T-helper 17 cell (primary cell): ENCODE measurements around the gene MEAK7. TPM values are rescaled to one million over a fixed set of nuclear protein-coding genes. Genes with fewer than 3 reads are reported as not detected.

ENCODE experiments used
- ATAC-seq: fragments of 150-1000 bp; cut with Tn5 transposase; 2 replicates; pipeline ENCODE4 v1.10.0; 2021; ENCODE audit warnings: mild to moderate bottlenecking, moderate library complexity
- DNase-seq, 3 donors: peaks; one replicate each; pipeline versions ENCODE4 v3.0.0 to v3.0.0-alpha.2; 2020 to 2021
- H3K9me3 ChIP-seq: one replicate; pipeline ENCODE4 v1.7.0; 2013; ENCODE audit warnings: low read length, mild to moderate bottlenecking; ENCODE audit not compliant: control insufficient read depth, poor library complexity, severe bottlenecking
- H3K27ac Mint-ChIP-seq: one replicate; pipeline ENCODE4 v1.8.0; 2022; ENCODE audit warnings: mild to moderate bottlenecking, moderate library complexity, mixed read lengths
- H3K27me3 Mint-ChIP-seq: one replicate; pipeline ENCODE4 v1.8.0; 2022; ENCODE audit warnings: mixed read lengths
- H3K36me3 Mint-ChIP-seq: one replicate; pipeline ENCODE4 v1.8.0; 2022; ENCODE audit warnings: low read depth, mixed read lengths
- H3K4me1 Mint-ChIP-seq: one replicate; pipeline ENCODE4 v1.8.0; 2022; ENCODE audit warnings: mild to moderate bottlenecking, mixed read lengths
- H3K4me3 Mint-ChIP-seq: one replicate; pipeline ENCODE4 v1.8.0; 2022; ENCODE audit warnings: mild to moderate bottlenecking, moderate library complexity, mixed read lengths
- total RNA-seq, 4 donors: library from RNA in 2 of 4; stranded (reverse) in 2 of 4; gene quantifications; one replicate each; pipeline ENCODE4 v1.2.3 and lab custom pipeline; 2022 to 2026

The MEAK7 gene, protein sequence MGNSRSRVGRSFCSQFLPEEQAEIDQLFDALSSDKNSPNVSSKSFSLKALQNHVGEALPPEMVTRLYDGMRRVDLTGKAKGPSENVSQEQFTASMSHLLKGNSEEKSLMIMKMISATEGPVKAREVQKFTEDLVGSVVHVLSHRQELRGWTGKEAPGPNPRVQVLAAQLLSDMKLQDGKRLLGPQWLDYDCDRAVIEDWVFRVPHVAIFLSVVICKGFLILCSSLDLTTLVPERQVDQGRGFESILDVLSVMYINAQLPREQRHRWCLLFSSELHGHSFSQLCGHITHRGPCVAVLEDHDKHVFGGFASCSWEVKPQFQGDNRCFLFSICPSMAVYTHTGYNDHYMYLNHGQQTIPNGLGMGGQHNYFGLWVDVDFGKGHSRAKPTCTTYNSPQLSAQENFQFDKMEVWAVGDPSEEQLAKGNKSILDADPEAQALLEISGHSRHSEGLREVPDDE
- 1 to 10 TPM; 5.7 to 8.9 TPM for total RNA-seq
- 10.6 to 15.8 reads per million in 2 donors for total RNA-seq (lab: John Stamatoyannopoulos, UW)

DNA sequence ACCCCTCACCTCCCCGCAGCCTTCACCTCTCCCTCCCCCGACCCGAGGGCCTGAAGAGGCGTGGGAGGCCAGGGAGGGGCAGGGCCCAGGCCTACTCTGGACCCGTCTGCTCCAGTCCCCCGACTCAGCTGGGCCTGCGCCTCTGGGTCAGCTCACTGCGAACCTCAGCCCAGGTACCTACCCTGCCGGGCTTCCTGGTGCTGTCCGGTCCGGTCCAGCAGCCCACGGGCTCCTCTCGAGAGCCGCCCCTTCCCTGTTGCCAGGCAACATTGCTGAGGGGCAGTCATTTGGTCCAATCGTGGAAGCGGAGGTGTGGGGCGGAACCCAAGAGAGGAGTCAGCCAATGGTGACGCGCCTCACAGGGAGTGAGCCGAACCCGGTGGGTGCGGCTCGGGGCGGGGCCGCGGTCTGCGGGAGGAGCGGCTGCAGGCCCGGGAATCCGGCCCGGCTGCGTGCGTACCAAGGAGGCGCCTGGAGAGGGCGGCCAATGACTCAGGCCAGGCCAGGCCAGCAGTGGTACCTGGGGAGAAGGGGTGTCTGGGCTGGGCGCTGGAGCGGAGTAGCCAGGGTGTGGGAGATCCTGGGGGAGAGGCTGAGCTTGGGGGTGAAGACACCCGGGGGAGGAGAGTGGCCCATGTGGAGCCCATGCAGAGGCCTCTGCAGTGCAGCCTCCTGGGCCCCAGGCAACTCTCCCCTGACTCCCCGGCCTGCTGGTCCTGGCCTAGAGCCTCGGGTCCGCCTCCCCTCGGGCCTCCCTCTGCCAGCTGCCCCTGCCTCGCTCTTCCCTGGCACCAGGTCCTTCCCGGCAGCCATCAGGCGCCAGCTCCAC lies at the start of gene MEAK7:
TSS of gene MEAK7 (minus strand) at position 240 of the 829 bp plus-strand sequence. CDS start 6,573 bp downstream, outside the sequence.
- Mint-ChIP-seq H3K36me3 (no peaks in the 10 kb centered on the region), H3K27me3 (no peaks in the 10 kb centered on the region), H3K4me3 (peak within 1 kb of the TSS; percentile 93), H3K27ac (peak within 1 kb of the TSS; percentile 88), H3K4me1 (peaks cover 37% of the 10 kb centered on the region)
- H3K9me3 ChIP-seq = no peaks in the 10 kb centered on the region
- DNase-seq (peak; percentile 94 to 99 (median 95)), ATAC-seq (peak; percentile 97)

DNA sequence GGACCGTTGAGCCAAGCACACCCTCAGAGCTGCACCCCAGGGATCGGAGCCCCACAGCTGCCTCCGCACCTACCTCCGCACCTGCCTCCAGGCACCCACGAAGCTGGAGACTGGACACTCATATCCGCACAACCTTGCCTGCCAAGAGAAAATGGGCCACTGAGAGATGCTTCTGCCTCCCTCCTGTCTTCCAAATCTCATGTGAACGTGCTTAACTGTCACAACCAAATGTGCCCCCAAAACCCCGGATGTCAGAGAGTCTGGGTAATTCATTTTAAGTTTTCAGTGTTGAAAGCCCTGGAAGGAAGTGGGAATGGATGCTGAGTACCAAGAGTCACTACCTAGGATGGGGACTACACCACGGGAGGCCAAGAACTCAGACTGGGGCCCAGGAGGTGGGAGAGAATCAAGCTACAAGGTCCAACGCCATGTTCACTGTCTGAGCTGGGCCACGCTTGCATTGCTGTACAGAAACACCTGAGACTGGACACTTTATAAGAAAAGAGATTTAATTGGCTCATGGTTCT lies 49.5 kb upstream of the MEAK7 start:
- Mint-ChIP-seq H3K27ac (peak overlapping the region; percentile 92), H3K36me3 (no peaks in the 10 kb centered on the region), H3K4me3 (peak overlapping the region; percentile 91), H3K4me1 (peaks cover 32% of the 10 kb centered on the region), H3K27me3 (no peaks in the 10 kb centered on the region)
- H3K9me3 ChIP-seq = no peaks in the 10 kb centered on the region
- ATAC-seq = peak; percentile 50
- no peak for DNase-seq

DNA sequence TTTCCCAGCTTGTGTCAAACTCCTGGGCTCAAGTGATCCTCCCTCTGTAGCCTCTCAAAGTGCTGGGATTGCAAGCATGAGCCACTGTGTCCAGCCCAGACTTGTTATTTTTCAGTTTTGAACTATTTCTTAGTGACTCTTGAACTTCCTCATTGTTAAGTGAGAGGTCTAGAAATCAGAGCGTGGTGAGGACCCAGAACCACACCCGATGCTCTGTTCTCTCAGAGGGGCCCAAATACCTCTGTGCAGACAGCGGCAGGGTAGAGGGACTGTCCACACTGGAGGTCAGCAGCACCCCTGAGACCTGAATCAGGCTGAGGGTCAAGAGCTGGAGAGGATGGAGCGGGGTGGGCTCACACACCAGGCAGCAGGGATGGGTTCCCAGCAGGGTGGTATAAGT lies 47.7 kb upstream of the MEAK7 start:
- peaks cover 33% of the 10 kb centered on the region for H3K4me1 Mint-ChIP-seq
- no peak for ATAC-seq
- H3K4me3 Mint-ChIP-seq = peak overlapping the region; percentile 91
- H3K27me3 Mint-ChIP-seq = no peaks in the 10 kb centered on the region
- no peak for DNase-seq
- H3K9me3 ChIP-seq = no peaks in the 10 kb centered on the region
- H3K27ac Mint-ChIP-seq = peak overlapping the region; percentile 92
- no peaks in the 10 kb centered on the region for H3K36me3 Mint-ChIP-seq

DNA sequence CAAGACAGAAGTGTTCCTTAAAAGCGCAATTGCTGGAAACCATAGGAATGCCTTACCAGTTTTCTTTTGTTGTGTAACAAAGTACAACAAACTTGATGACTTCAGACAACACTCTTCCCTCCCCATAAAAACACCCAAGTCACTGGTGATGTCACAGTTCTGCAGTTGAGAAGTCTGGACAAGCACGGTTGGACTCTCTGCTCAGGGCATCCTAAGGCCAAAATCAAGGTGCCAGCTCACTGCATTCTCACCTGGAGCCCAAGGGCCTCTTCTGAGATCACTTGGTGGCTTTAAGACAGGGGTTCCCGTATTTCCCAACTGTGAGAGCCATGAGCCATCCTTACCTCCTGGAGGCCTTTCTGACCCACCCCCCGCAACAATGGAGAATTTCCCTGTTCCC lies 45.6 kb upstream of the MEAK7 start:
- H3K4me3 Mint-ChIP-seq = peak overlapping the region; percentile 53
- no peak for ATAC-seq
- peaks cover 35% of the 10 kb centered on the region for H3K4me1 Mint-ChIP-seq
- H3K36me3 Mint-ChIP-seq = no peaks in the 10 kb centered on the region
- no peaks in the 10 kb centered on the region for H3K27me3 Mint-ChIP-seq
- no peaks in the 10 kb centered on the region for H3K9me3 ChIP-seq
- DNase-seq = no peak
- peak overlapping the region; percentile 96 for H3K27ac Mint-ChIP-seq

DNA sequence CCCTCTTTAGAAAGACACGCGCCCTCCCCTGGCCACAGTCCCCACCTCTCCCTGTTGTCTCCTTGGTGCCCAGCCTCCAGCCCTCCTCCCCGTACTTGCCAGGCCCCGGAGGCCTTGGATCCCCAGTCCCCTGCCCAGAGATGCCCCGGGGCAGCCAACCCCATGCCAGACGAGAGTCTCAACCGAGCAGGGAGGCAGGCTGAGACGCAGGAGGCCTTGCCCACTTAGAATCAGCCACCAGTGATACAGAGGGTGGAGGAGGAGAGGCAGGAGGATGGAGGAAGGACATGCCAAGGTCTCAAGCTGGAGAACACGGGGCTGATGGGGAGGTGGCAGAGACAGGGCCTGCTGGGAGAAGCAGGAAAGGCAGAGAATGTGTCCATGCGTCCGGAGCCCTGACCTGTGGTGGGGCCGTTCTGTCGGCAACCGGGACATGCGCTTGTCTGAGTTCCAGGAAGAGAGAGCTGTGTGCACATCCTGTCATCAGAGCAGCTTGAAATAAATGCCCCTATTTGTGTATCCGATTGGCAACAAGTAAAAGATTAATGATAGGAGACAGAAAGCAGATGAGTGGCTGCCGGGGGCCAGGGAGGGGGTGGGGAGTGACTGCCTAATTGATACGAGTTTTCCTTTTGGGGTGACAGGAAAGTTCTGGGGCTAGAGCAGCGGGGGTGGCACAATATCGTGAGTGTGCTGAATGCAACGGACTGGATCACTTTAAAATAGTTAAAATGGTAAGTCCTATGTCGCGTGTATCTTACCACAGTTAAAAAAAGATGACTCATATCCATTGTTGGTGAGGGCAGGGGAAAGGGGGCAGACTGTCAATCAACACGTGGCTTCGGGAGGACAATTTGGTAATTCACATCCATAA lies 44.7 kb upstream of the MEAK7 start:
- peak; percentile 71 for ATAC-seq
- peaks cover 37% of the 10 kb centered on the region for H3K4me1 Mint-ChIP-seq
- peak overlapping the region; percentile 96 for H3K27ac Mint-ChIP-seq
- DNase-seq = peak in 1 of 3 donors; percentile 26
- peak overlapping the region; percentile 87 for H3K4me3 Mint-ChIP-seq
- H3K27me3 Mint-ChIP-seq = no peaks in the 10 kb centered on the region
- no peaks in the 10 kb centered on the region for H3K36me3 Mint-ChIP-seq
- H3K9me3 ChIP-seq = no peaks in the 10 kb centered on the region

DNA sequence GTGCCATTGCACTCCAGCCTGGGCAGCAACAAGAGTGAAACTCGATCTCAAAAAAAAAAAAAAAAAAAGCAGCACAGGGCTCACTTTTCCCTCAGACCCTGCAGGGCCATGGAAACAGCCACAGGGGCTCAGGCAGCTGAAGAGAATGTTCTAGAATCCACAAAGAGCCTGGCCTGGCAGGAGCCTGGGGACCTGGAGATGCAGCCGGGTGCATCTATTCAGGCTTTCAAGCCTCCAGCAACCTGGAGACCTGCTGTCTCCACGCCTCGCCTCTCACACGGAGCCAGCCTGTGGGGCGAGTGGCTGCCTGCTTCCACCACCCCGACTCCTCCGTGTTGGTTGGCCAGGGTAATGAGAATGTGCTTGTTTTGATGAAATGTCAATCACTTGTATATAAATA lies 44.0 kb upstream of the MEAK7 start:
- Mint-ChIP-seq H3K4me1 (peaks cover 32% of the 10 kb centered on the region), H3K36me3 (no peaks in the 10 kb centered on the region), H3K4me3 (peak overlapping the region; percentile 87)

DNA sequence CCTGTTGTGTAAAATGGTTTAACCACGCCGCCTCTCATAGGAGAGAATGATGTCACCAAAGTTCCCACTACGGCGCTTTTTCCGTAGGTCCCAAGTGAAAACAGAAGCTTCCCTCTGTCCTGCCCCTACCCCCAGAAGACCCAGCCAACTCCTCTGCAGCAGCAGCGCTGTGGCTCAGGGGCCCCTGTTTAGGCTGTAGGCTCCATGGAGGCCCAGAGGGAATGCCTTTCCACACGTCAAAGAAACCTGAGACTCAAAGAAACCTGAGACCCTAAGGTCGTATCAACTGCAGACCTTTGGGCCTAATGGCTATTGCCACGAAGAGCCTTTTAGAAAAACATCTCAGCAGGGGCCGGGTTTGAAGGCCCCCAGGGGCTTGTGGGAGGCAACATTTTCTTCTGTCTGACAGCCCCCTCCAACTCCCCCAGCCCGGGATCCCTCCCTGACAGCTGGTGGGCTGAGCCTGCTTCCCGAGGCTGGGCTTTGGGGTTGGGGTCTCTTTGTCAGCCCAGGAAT lies 43.1 kb upstream of the MEAK7 start:
- ATAC-seq (no peak), DNase-seq (no peak)
- no peaks in the 10 kb centered on the region for H3K36me3 Mint-ChIP-seq
- peak overlapping the region; percentile 80 for H3K27ac Mint-ChIP-seq
- no peak overlapping the region for H3K4me3 Mint-ChIP-seq
- peaks cover 28% of the 10 kb centered on the region for H3K4me1 Mint-ChIP-seq
- no peaks in the 10 kb centered on the region for H3K27me3 Mint-ChIP-seq
- H3K9me3 ChIP-seq = no peaks in the 10 kb centered on the region

More for the DNA sequence above, 44.0 kb upstream of the MEAK7 start:
- ATAC-seq (peak; percentile 7), DNase-seq (no peak)
- peak overlapping the region; percentile 96 for H3K27ac Mint-ChIP-seq
- H3K9me3 ChIP-seq = no peaks in the 10 kb centered on the region
- no peaks in the 10 kb centered on the region for H3K27me3 Mint-ChIP-seq

DNA sequence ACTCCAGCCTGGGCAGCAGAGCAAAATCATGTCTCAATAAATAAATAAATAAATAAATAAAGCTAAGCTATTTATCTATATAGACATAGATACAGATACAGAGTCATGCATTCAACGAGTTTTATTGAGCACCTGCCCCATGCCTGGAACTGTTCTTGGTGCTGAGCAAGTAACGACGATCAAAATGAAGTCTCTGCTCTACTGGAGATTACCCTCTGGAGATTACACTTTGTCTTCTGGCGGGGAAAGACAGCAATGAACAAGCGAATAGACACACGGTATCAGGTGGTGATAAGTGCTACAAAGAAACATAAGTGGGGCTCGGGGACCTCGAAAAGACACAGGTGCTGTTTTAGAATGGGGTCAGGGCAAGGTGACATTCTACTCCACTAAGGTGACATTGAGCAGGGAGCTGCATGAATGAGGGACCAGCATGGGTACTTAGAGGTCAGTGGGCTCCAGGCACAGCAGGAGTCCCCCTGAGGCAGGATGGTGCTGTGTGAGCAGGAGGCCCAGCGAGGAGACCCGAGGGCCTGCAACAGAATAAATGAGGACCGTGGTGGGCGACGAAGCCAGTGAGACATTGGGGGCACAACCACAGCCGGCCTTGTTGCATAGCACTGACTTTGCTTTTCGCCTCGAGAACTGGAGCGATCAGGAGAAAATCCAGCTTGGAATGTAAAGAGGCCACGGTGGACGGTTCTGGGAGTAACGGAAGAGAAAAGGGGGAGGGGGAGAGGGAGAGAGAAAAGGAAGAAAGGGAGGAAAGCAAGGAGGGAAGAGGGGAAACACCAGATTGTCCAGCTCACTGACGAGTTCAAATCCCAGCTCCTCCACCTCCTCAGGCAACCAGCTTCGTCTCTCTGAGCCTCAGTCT lies 42.4 kb upstream of the MEAK7 start:
- Mint-ChIP-seq H3K27me3 (no peaks in the 10 kb centered on the region), H3K27ac (peak overlapping the region; percentile 80), H3K4me3 (no peak overlapping the region), H3K4me1 (peaks cover 28% of the 10 kb centered on the region), H3K36me3 (no peaks in the 10 kb centered on the region)
- no peak for ATAC-seq
- no peaks in the 10 kb centered on the region for H3K9me3 ChIP-seq
- DNase-seq = no peak

DNA sequence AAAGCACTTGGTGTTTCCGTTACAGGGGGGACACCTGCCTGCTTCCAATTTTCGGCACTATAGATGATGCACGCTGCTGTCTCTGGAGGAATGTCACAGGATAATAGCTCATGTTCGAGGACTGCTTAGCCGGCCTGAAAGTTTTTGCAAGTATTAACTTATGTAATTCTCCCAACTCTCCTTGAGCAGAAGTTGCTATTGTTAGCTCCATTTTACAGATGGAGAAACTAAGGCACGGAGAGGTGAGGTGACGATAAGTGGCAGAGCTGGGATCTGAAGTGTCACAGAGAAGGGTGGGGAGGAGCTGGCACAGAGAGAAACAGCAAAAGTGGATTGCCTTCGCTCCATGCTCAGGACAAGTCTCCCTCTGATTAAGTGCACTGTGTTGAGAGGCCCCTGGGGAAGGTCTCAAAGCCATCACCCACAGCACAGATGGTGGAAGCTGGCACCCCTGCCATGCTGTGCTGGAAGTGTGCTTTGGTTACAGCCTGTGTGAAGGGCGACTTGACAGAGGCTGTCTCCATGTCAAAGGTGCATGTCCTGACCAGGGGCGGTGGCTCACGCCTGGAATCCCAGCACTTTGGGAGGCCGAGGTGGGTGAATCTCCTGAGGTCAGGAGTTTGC lies 40.8 kb upstream of the MEAK7 start:
- no peaks in the 10 kb centered on the region for H3K9me3 ChIP-seq
- Mint-ChIP-seq H3K27me3 (no peaks in the 10 kb centered on the region), H3K27ac (no peak overlapping the region), H3K4me3 (no peak overlapping the region), H3K36me3 (no peaks in the 10 kb centered on the region), H3K4me1 (peaks cover 23% of the 10 kb centered on the region)
- ATAC-seq (no peak), DNase-seq (no peak)

DNA sequence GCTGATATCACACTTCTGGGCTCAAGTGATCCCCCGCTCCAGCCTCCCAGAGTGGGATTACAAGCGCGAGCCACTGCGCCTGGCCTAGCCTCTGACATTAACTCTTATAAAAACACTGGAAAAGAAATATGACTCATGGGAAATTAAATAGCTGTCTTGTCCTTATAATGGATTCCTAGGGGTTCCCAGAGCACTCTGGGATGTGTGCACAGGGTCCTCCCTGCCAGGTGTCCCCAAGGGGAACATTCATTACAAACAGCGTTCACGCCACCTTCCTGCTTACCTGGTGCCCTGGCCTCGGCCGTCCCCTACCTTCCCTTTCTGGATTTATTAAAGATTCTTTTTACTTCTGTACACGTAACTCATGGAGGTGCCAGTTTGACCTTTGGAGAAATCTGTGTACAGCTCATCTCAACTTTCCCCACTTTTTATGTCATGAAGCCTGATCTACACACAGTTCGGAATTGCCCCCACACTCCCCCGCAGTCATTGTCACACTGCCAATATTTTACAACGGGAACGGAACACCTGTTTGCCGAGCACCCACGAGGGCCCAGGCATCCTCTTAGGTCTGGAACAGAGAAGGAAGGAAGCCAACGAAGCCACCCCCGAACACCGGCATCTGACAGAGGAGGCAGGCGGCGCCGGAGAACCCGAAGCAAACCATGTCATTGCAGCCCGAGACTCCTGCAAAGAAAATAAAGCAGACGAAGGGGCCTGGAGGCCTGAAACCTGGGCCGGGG lies 39.7 kb upstream of the MEAK7 start:
- Mint-ChIP-seq H3K27ac (peak overlapping the region; percentile 67), H3K27me3 (no peaks in the 10 kb centered on the region), H3K4me3 (peak overlapping the region; percentile 80), H3K36me3 (peaks cover 2% of the 10 kb centered on the region), H3K4me1 (peaks cover 17% of the 10 kb centered on the region)
- DNase-seq = no peak
- no peaks in the 10 kb centered on the region for H3K9me3 ChIP-seq
- no peak for ATAC-seq

DNA sequence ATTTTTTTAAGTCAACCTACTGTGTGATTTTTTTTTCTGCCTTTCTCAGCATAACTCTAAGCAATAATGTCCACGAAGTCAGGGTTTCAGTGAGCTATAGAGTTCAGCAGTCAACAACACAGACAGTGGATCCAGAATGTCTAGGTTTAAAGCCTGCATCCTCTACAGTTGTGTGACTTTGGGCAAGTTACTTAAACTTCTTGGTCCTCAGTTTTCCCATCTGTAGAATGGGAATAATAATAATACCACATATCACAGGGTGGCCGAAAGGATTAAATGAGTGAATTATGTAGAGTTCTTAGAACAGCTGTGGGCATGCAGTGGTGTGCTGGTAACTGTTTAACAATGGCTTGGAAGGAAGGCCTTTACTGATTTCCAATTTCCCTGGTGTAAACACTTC lies 38.8 kb upstream of the MEAK7 start:
- H3K4me3 Mint-ChIP-seq = no peak overlapping the region
- H3K9me3 ChIP-seq = no peaks in the 10 kb centered on the region
- no peak for DNase-seq
- peaks cover 2% of the 10 kb centered on the region for H3K36me3 Mint-ChIP-seq
- H3K27ac Mint-ChIP-seq = no peak overlapping the region
- no peaks in the 10 kb centered on the region for H3K27me3 Mint-ChIP-seq
- H3K4me1 Mint-ChIP-seq = peaks cover 13% of the 10 kb centered on the region
- no peak for ATAC-seq
